Measurements from ENCODE around the gene PRPF6.

Gene PRPF6

DNA sequence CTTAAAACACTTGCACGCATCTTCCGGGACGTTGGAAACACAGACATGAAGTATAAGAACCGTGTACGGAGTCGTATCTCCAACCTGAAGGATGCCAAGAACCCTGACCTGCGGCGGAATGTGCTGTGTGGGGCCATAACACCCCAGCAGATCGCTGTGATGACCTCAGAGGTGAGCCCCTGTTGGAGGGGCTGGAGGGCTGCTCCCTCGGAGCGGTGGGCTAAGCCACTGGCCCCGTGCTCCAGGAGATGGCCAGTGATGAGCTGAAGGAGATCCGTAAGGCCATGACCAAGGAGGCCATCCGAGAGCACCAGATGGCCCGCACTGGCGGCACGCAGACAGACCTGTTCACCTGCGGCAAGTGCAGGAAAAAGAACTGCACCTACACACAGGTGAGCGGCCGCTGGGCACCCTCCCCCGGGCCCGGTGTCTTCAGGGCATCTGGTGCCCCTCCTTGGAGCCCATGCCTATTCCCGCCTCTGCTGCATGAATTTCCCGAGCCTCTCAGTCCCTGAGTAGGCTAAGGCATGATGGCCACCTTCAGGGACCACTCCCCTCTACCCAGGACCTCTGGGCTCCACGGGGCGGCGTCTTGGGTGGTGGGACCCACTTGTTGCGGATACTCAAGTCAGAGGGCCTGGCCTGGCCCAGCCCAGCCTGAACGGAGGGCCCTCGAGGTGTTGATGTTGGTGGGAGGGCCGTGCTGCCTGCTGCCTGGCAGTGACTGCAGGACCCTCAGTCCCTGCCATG is 89.5 kb downstream of the PRPF6 start:
- no peak overlapping the region for H3K23ac ChIP-seq (ENCODE audit: low read length)
- H2AK5ac ChIP-seq (ENCODE audit: low read length) = no peak overlapping the region
- no peak overlapping the region for H4K5ac ChIP-seq (ENCODE audit: low read length)
- no peak overlapping the region for H3K18ac ChIP-seq (ENCODE audit: low read length)
- no peak overlapping the region for H2BK5ac ChIP-seq (ENCODE audit: low read length)
- no peak overlapping the region for H3K4me3 ChIP-seq (ENCODE audit: low read length)
- H3K27ac ChIP-seq (ENCODE audit: low read depth, low read length) = no peak overlapping the region
- H2BK120ac ChIP-seq (ENCODE audit: low read depth, low read length) = no peak overlapping the region
- no peak for DNase-seq
- H3K9ac ChIP-seq (ENCODE audit: low read length) = no peak overlapping the region
- no peak overlapping the region for H3K4ac ChIP-seq (ENCODE audit: low read depth, low read length)
- H3K56ac ChIP-seq (ENCODE audit: low read length) = no peak overlapping the region
- H3K79me1 ChIP-seq (ENCODE audit: low read length) = no peaks in the 10 kb centered on the region
- no peak overlapping the region for H2BK15ac ChIP-seq (replicated peaks; ENCODE audit: low read depth)
- WGBS (ENCODE audit: extremely low coverage, insufficient coverage, low lambda C conversion rate) = no CpG with 5 or more reads among the region's 31 CpGs
- H3K4me1 ChIP-seq (ENCODE audit: control insufficient read depth, low read depth, low read length) = no peaks in the 10 kb centered on the region
- H3K4me2 ChIP-seq (ENCODE audit: low read length) = no peak overlapping the region
- H3K27me3 ChIP-seq (ENCODE audit: insufficient read depth, low read length, poor library complexity) = no peaks in the 10 kb centered on the region
- H4K8ac ChIP-seq (ENCODE audit: low read depth, low read length) = no peak overlapping the region
- no peaks in the 10 kb centered on the region for H3K79me2 ChIP-seq (ENCODE audit: control insufficient read depth, insufficient read depth, low read length)
- no peaks in the 10 kb centered on the region for H3K36me3 ChIP-seq (ENCODE audit: control insufficient read depth, insufficient read depth, low read length)

GRCh38 chr20:64071341-64072332 is 90.7 kb downstream of the PRPF6 start:
- no peak overlapping the region for H3K9ac ChIP-seq (ENCODE audit: low read length)
- no CpG with 5 or more reads among the region's 30 CpGs for WGBS (ENCODE audit: extremely low coverage, insufficient coverage, low lambda C conversion rate)

DNA sequence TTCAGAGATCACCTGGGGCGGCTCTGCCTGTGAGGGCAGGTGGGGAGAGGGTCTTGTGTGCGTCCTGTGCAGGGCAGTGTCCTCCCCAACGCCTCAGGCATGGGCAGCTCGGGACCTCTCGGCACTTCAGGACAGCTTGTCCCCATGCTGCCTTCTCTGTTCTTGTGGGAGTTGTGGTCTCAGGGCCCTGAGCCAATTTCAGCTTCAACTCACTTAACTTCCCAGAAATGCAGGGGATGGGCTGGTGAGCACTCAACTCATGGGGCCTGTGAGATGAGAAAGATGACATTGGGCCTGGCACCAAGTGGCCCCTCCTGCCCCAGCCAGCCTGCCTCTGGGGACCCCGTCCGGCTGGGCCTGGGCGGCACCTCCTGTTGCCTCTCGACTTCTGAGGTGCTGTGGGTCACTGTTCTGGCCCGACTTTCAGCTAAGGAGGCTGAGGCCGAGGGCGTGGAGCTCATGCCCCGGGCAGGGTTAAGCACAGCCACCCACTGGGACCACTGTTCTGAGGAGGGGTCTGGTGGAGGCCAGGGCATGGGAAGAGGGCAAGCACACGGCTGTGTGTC is 91.6 kb downstream of the PRPF6 start:
- DNase-seq = no peak
- Histone ChIP-seq H3K9ac (ENCODE audit: low read length) (no peak overlapping the region), H3K27me3 (ENCODE audit: insufficient read depth, low read length, poor library complexity) (no peaks in the 10 kb centered on the region), H3K27ac (ENCODE audit: low read depth, low read length) (no peak overlapping the region), H3K4me3 (ENCODE audit: low read length) (no peak overlapping the region), H4K8ac (ENCODE audit: low read depth, low read length) (no peak overlapping the region), H4K5ac (ENCODE audit: low read length) (no peak overlapping the region), H3K79me2 (ENCODE audit: control insufficient read depth, insufficient read depth, low read length) (no peaks in the 10 kb centered on the region), H3K79me1 (ENCODE audit: low read length) (no peaks in the 10 kb centered on the region), H2BK120ac (ENCODE audit: low read depth, low read length) (no peak overlapping the region), H3K18ac (ENCODE audit: low read length) (no peak overlapping the region), H3K4ac (ENCODE audit: low read depth, low read length) (no peak overlapping the region), H3K23ac (ENCODE audit: low read length) (no peak overlapping the region), H3K56ac (ENCODE audit: low read length) (no peak overlapping the region), H3K36me3 (ENCODE audit: control insufficient read depth, insufficient read depth, low read length) (no peaks in the 10 kb centered on the region), H2AK5ac (ENCODE audit: low read length) (no peak overlapping the region), H3K4me1 (ENCODE audit: control insufficient read depth, low read depth, low read length) (no peaks in the 10 kb centered on the region), H2BK15ac (replicated peaks; ENCODE audit: low read depth) (no peak overlapping the region), H2BK5ac (ENCODE audit: low read length) (no peak overlapping the region), H3K4me2 (ENCODE audit: low read length) (no peak overlapping the region)
- WGBS (ENCODE audit: extremely low coverage, insufficient coverage, low lambda C conversion rate) = no CpG with 5 or more reads among the region's 14 CpGs

More at GRCh38 chr20:64071341-64072332, 90.7 kb downstream of the PRPF6 start:
- no peak overlapping the region for H3K4me2 ChIP-seq (ENCODE audit: low read length)
- no peak overlapping the region for H4K5ac ChIP-seq (ENCODE audit: low read length)
- no peaks in the 10 kb centered on the region for H3K27me3 ChIP-seq (ENCODE audit: insufficient read depth, low read length, poor library complexity)
- H4K8ac ChIP-seq (ENCODE audit: low read depth, low read length) = no peak overlapping the region
- H3K79me1 ChIP-seq (ENCODE audit: low read length) = no peaks in the 10 kb centered on the region
- H3K56ac ChIP-seq (ENCODE audit: low read length) = no peak overlapping the region
- H3K79me2 ChIP-seq (ENCODE audit: control insufficient read depth, insufficient read depth, low read length) = no peaks in the 10 kb centered on the region
- H3K4me3 ChIP-seq (ENCODE audit: low read length) = no peak overlapping the region
- no peaks in the 10 kb centered on the region for H3K4me1 ChIP-seq (ENCODE audit: control insufficient read depth, low read depth, low read length)
- no peak overlapping the region for H2BK120ac ChIP-seq (ENCODE audit: low read depth, low read length)
- no peak overlapping the region for H3K23ac ChIP-seq (ENCODE audit: low read length)
- H3K36me3 ChIP-seq (ENCODE audit: control insufficient read depth, insufficient read depth, low read length) = no peaks in the 10 kb centered on the region
- H3K27ac ChIP-seq (ENCODE audit: low read depth, low read length) = no peak overlapping the region
- H2BK5ac ChIP-seq (ENCODE audit: low read length) = no peak overlapping the region
- no peak overlapping the region for H2BK15ac ChIP-seq (replicated peaks; ENCODE audit: low read depth)
- H2AK5ac ChIP-seq (ENCODE audit: low read length) = no peak overlapping the region
- no peak for DNase-seq
- H3K18ac ChIP-seq (ENCODE audit: low read length) = no peak overlapping the region
- no peak overlapping the region for H3K4ac ChIP-seq (ENCODE audit: low read depth, low read length)

- Histone ChIP-seq H3K79me2 (ENCODE audit: control insufficient read depth, insufficient read depth, low read length) (no peaks in the 10 kb centered on the region), H3K79me1 (ENCODE audit: low read length) (no peaks in the 10 kb centered on the region), H3K4me1 (ENCODE audit: control insufficient read depth, low read depth, low read length) (no peaks in the 10 kb centered on the region), H3K4me3 (ENCODE audit: low read length) (no peak overlapping the region), H2BK5ac (ENCODE audit: low read length) (no peak overlapping the region), H3K36me3 (ENCODE audit: control insufficient read depth, insufficient read depth, low read length) (no peaks in the 10 kb centered on the region), H2BK15ac (replicated peaks; ENCODE audit: low read depth) (no peak overlapping the region), H2BK120ac (ENCODE audit: low read depth, low read length) (no peak overlapping the region), H3K23ac (ENCODE audit: low read length) (no peak overlapping the region), H3K9ac (ENCODE audit: low read length) (no peak overlapping the region), H3K27ac (ENCODE audit: low read depth, low read length) (no peak overlapping the region), H4K8ac (ENCODE audit: low read depth, low read length) (no peak overlapping the region), H3K4me2 (ENCODE audit: low read length) (no peak overlapping the region), H3K56ac (ENCODE audit: low read length) (no peak overlapping the region), H3K4ac (ENCODE audit: low read depth, low read length) (no peak overlapping the region), H3K18ac (ENCODE audit: low read length) (no peak overlapping the region), H4K5ac (ENCODE audit: low read length) (no peak overlapping the region), H2AK5ac (ENCODE audit: low read length) (no peak overlapping the region), H3K27me3 (ENCODE audit: insufficient read depth, low read length, poor library complexity) (no peaks in the 10 kb centered on the region)
- no CpG with 5 or more reads among the region's 37 CpGs for WGBS (ENCODE audit: extremely low coverage, insufficient coverage, low lambda C conversion rate)
- no peak for DNase-seq
These were observed 92.7 kb downstream of the PRPF6 start for GRCh38 chr20:64073476-64074183.

DNA sequence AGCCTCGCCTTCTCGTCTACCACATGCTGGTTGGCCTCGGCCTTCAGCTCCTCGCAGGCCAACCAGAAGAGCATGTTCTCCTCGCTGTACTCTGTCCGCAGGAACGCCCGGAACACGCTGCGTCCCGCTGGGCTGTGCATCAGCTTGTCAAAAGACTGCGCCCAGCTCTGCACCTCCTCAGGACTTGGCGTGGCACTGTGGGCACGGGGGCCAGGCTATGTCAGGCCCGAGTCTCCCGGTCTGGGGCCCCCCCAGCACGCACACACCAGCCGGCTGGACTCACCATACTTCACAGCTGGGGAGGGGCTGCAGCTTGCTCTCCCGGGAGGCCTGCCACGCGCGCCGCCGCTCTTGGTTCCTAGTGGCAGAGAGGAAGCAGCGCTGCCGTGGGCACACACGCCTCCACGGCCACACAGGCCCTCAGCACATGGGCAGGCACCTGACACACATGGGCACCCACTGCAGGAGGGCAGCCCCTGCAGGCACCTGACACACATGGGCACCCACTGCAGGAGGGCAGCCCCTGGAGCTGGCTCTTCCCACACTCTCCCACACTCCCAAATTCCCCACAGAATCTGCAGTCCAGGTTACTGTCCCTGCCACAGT is 93.4 kb downstream of the PRPF6 start:
- H4K5ac ChIP-seq (ENCODE audit: low read length) = no peak overlapping the region
- no peaks in the 10 kb centered on the region for H3K36me3 ChIP-seq (ENCODE audit: control insufficient read depth, insufficient read depth, low read length)
- H3K9ac ChIP-seq (ENCODE audit: low read length) = no peak overlapping the region
- H3K18ac ChIP-seq (ENCODE audit: low read length) = no peak overlapping the region
- H3K27ac ChIP-seq (ENCODE audit: low read depth, low read length) = no peak overlapping the region
- H3K4me2 ChIP-seq (ENCODE audit: low read length) = no peak overlapping the region
- no peaks in the 10 kb centered on the region for H3K4me1 ChIP-seq (ENCODE audit: control insufficient read depth, low read depth, low read length)
- H4K8ac ChIP-seq (ENCODE audit: low read depth, low read length) = no peak overlapping the region
- H3K23ac ChIP-seq (ENCODE audit: low read length) = no peak overlapping the region
- WGBS (ENCODE audit: extremely low coverage, insufficient coverage, low lambda C conversion rate) = no CpG with 5 or more reads among the region's 28 CpGs
- no peak for DNase-seq
- no peaks in the 10 kb centered on the region for H3K79me1 ChIP-seq (ENCODE audit: low read length)
- H2BK120ac ChIP-seq (ENCODE audit: low read depth, low read length) = no peak overlapping the region
- no peak overlapping the region for H2BK15ac ChIP-seq (replicated peaks; ENCODE audit: low read depth)
- H3K27me3 ChIP-seq (ENCODE audit: insufficient read depth, low read length, poor library complexity) = no peaks in the 10 kb centered on the region
- no peak overlapping the region for H2AK5ac ChIP-seq (ENCODE audit: low read length)
- no peak overlapping the region for H2BK5ac ChIP-seq (ENCODE audit: low read length)
- no peak overlapping the region for H3K4ac ChIP-seq (ENCODE audit: low read depth, low read length)
- H3K4me3 ChIP-seq (ENCODE audit: low read length) = no peak overlapping the region
- H3K79me2 ChIP-seq (ENCODE audit: control insufficient read depth, insufficient read depth, low read length) = no peaks in the 10 kb centered on the region
- H3K56ac ChIP-seq (ENCODE audit: low read length) = no peak overlapping the region

Measured in mesendoderm (in vitro differentiated cells).